H9 (cell line): ENCODE measurements around the gene ATP6AP1. TPM values are rescaled to one million over a fixed set of nuclear protein-coding genes. Genes with fewer than 3 reads are reported as not detected.
"Not testable (repeated sequence)": the region's sequence is repeated elsewhere in the genome, so short reads cannot be mapped to it uniquely, and the experiment has no call there.

ENCODE experiments used
- DNase-seq: peaks from one replicate; pipeline ENCODE4 v3.0.0-alpha.2; 2017
- H2AFZ ChIP-seq: one replicate; pipeline ENCODE4 v1.6.1; 2013; ENCODE audit warnings: mild to moderate bottlenecking, low read length, control low read depth, moderate library complexity
- H2AK5ac ChIP-seq: 2 replicates; pipeline ENCODE4 v1.6.1; 2013; ENCODE audit warnings: low read length, control low read depth, mixed read lengths; ENCODE audit not compliant: insufficient read length
- H2BK120ac ChIP-seq: one replicate; pipeline ENCODE4 v1.6.1; 2013; ENCODE audit warnings: low read depth, mild to moderate bottlenecking, low read length, control low read depth, inconsistent platforms; ENCODE audit not compliant: poor library complexity, severe bottlenecking
- H2BK12ac ChIP-seq: 2 replicates; pipeline ENCODE4 v1.6.1; 2013; ENCODE audit warnings: low read length, control low read depth, mixed read lengths, low read depth; ENCODE audit not compliant: insufficient read length
- H2BK15ac ChIP-seq: 2 replicates; pipeline ENCODE4 v1.6.1; 2013; ENCODE audit warnings: low read depth, low read length, control low read depth
- H2BK20ac ChIP-seq: one replicate; pipeline ENCODE4 v1.6.1; 2013; ENCODE audit warnings: low read depth, mild to moderate bottlenecking, low read length, control low read depth, inconsistent platforms; ENCODE audit not compliant: poor library complexity, severe bottlenecking
- H2BK5ac ChIP-seq: 2 replicates; pipeline ENCODE4 v1.6.1; 2013; ENCODE audit warnings: low read length, control low read depth, mixed read lengths; ENCODE audit not compliant: insufficient read length
- H3K14ac ChIP-seq: 2 replicates; pipeline ENCODE4 v1.6.1; 2013; ENCODE audit warnings: low read length, control low read depth; ENCODE audit not compliant: insufficient read depth
- H3K18ac ChIP-seq: 2 replicates; pipeline ENCODE4 v1.6.1; 2013; ENCODE audit warnings: low read depth, mild to moderate bottlenecking, mixed read lengths, low read length, control low read depth; ENCODE audit not compliant: insufficient read length
- H3K23ac ChIP-seq: 2 replicates; pipeline ENCODE4 v1.6.1; 2013; ENCODE audit warnings: low read length, control low read depth, mixed read lengths, low read depth; ENCODE audit not compliant: insufficient read length
- H3K23me2 ChIP-seq: 2 replicates; pipeline ENCODE4 v1.6.1; 2013; ENCODE audit warnings: low read depth, mild to moderate bottlenecking, mixed read lengths, low read length, control low read depth; ENCODE audit not compliant: insufficient read length, poor library complexity, severe bottlenecking
- H3K27ac ChIP-seq: 2 replicates; pipeline ENCODE4 v1.5.1; 2013; ENCODE audit warnings: low read length, control low read depth, mixed read lengths, low read depth; ENCODE audit not compliant: insufficient read length
- H3K27me3 ChIP-seq: 2 replicates; pipeline ENCODE4 v1.6.1; 2013; ENCODE audit warnings: low read length, control low read depth, inconsistent platforms; ENCODE audit not compliant: insufficient read depth
- H3K4ac ChIP-seq: 2 replicates; pipeline ENCODE4 v1.6.1; 2013; ENCODE audit warnings: low read depth, mild to moderate bottlenecking, control low read depth, inconsistent platforms, low read length, moderate library complexity
- H3K4me1 ChIP-seq: 2 replicates; pipeline ENCODE4 v1.6.1; 2013; ENCODE audit warnings: low read length, control low read depth, inconsistent platforms; ENCODE audit not compliant: insufficient read depth
- H3K4me2 ChIP-seq: 2 replicates; pipeline ENCODE4 v1.6.1; 2013; ENCODE audit warnings: low read length, control low read depth, mixed read lengths; ENCODE audit not compliant: insufficient read length, insufficient read depth
- H3K56ac ChIP-seq: 2 replicates; pipeline ENCODE4 v1.6.1; 2013; ENCODE audit warnings: low read depth, mild to moderate bottlenecking, mixed read lengths, low read length, control low read depth; ENCODE audit not compliant: insufficient read length
- H3K79me1 ChIP-seq: 2 replicates; pipeline ENCODE4 v1.6.1; 2013; ENCODE audit warnings: low read depth, mild to moderate bottlenecking, moderate library complexity, low read length, control low read depth, inconsistent platforms; ENCODE audit not compliant: insufficient read depth, poor library complexity, severe bottlenecking
- H3K79me2 ChIP-seq: 2 replicates; pipeline ENCODE4 v1.6.1; 2013; ENCODE audit warnings: low read length, control low read depth, inconsistent platforms; ENCODE audit not compliant: insufficient read depth
- H3K9ac ChIP-seq: 2 replicates; pipeline ENCODE4 v1.6.1; 2013; ENCODE audit warnings: low read length, control low read depth, mixed read lengths; ENCODE audit not compliant: insufficient read length; ENCODE audit errors: extremely low read depth
- H3K9me3 ChIP-seq: one replicate; pipeline ENCODE4 v1.6.1; 2013; ENCODE audit warnings: low read depth, low read length, inconsistent platforms; ENCODE audit not compliant: control insufficient read depth
- H3T11ph ChIP-seq: one replicate; pipeline ENCODE4 v1.6.1; 2013; ENCODE audit warnings: mild to moderate bottlenecking, low read length, control low read depth, inconsistent platforms
- H4K20me1 ChIP-seq: one replicate; pipeline ENCODE4 v1.6.1; 2013; ENCODE audit not compliant: control insufficient read depth, insufficient read length, insufficient read depth
- H4K5ac ChIP-seq: 2 replicates; pipeline ENCODE4 v1.6.1; 2013; ENCODE audit warnings: low read depth, mild to moderate bottlenecking, mixed read lengths, low read length, control low read depth; ENCODE audit not compliant: insufficient read length
- H4K8ac ChIP-seq: replicated peaks from 2 replicates; pipeline ENCODE4 v1.6.1; 2013; ENCODE audit warnings: low read length, control low read depth, mixed read lengths, low read depth; ENCODE audit not compliant: insufficient read length
- H4K91ac ChIP-seq: 2 replicates; pipeline ENCODE4 v1.6.1; 2013; ENCODE audit warnings: low read depth, mild to moderate bottlenecking, moderate library complexity, mixed read lengths, low read length, control low read depth; ENCODE audit not compliant: insufficient read length
- H3K27ac Mint-ChIP-seq, 3 experiments: 2 replicates in 2 of 3; 3 replicates in 1 of 3; pipeline ENCODE4 v1.8.0; 2020 to 2021; ENCODE audit warnings: mixed read lengths in 3 of 3, mild to moderate bottlenecking in 1 of 3, moderate library complexity in 1 of 3
- H3K27me3 Mint-ChIP-seq: 2 replicates; pipeline ENCODE4 v1.8.0; 2021; ENCODE audit warnings: low read depth, mild to moderate bottlenecking, moderate library complexity, mixed read lengths
- H3K36me3 Mint-ChIP-seq, 3 experiments: 2 replicates in 2 of 3; 3 replicates in 1 of 3; pipeline ENCODE4 v1.8.0; 2020 to 2021; ENCODE audit warnings: low read depth in 3 of 3, mixed read lengths in 3 of 3; ENCODE audit not compliant: insufficient read depth in 1 of 3
- H3K4me1 Mint-ChIP-seq, 2 experiments: 2 replicates each; pipeline ENCODE4 v1.8.0; 2020; ENCODE audit warnings: mixed read lengths in 2 of 2
- H3K4me3 Mint-ChIP-seq, 2 experiments: 2 replicates in 1 of 2; 3 replicates in 1 of 2; pipeline ENCODE4 v1.8.0; 2020 to 2021; ENCODE audit warnings: mild to moderate bottlenecking in 2 of 2, mixed read lengths in 2 of 2, moderate library complexity in 1 of 2
- H3K9me3 Mint-ChIP-seq, 2 experiments: 2 replicates in 1 of 2; 3 replicates in 1 of 2; pipeline ENCODE4 v1.8.0; 2020; ENCODE audit warnings: mild to moderate bottlenecking in 2 of 2, mixed read lengths in 2 of 2, moderate library complexity in 1 of 2
- WGBS: extraction: QIAGEN DNeasy Blood & Tissue Kit; methylation state at CpG from one replicate; pipeline ENCODE4 v1.1.7; 2013; ENCODE audit warnings: missing lambda C conversion rate, low lambda C conversion rate, mixed read lengths; ENCODE audit not compliant: insufficient read length; ENCODE audit errors: extremely low coverage; 5-methylcytosine and 5-hydroxymethylcytosine counted together
- total RNA-seq: library from RNA; stranded (reverse); gene quantifications from 2 replicates; pipeline ENCODE4 v1.2.1, GENCODE V29; 2021

The ATP6AP1 gene
- total RNA-seq, 1 experiment from 2014 or later: 45.6 TPM

- not testable (repeated sequence) for H3K27me3 Mint-ChIP-seq, H4K8ac ChIP-seq, H3K18ac ChIP-seq, H3K4ac ChIP-seq, H3K23ac ChIP-seq, H2BK12ac ChIP-seq, H3K4me1 ChIP-seq, H2BK15ac ChIP-seq, H3K4me3 Mint-ChIP-seq, H3K79me1 ChIP-seq, H2AK5ac ChIP-seq, H3K23me2 ChIP-seq, H3K27ac ChIP-seq, DNase-seq, H3K14ac ChIP-seq, H3K27me3 ChIP-seq, H2AFZ ChIP-seq, H2BK20ac ChIP-seq, H4K5ac ChIP-seq, H3K9ac ChIP-seq, H4K20me1 ChIP-seq, H3K4me1 Mint-ChIP-seq, H3K79me2 ChIP-seq, H4K91ac ChIP-seq, H3K56ac ChIP-seq, H2BK5ac ChIP-seq, H2BK120ac ChIP-seq, H3T11ph ChIP-seq, H3K9me3 ChIP-seq, H3K9me3 Mint-ChIP-seq, H3K4me2 ChIP-seq, H3K27ac Mint-ChIP-seq, H3K36me3 Mint-ChIP-seq
- whole genome bisulfite sequencing: no CpG with 5 or more reads among the region's 16 CpGs
These were observed 39.8 kb upstream of the ATP6AP1 start for GRCh38 chrX:154388649-154389048.

- not testable (repeated sequence) for H2BK15ac ChIP-seq, H4K5ac ChIP-seq, H3K36me3 Mint-ChIP-seq, H3K27me3 ChIP-seq, H3K4me1 Mint-ChIP-seq, H2AK5ac ChIP-seq, H3K79me1 ChIP-seq, H3K23ac ChIP-seq, H3K4me3 Mint-ChIP-seq, H3K4me1 ChIP-seq, H3K4ac ChIP-seq, H2BK12ac ChIP-seq, H3K23me2 ChIP-seq, H3K9me3 ChIP-seq, H2BK5ac ChIP-seq, H3K14ac ChIP-seq, H3K79me2 ChIP-seq, H2BK20ac ChIP-seq, H3K9ac ChIP-seq, H2BK120ac ChIP-seq, H3K27me3 Mint-ChIP-seq, H3K4me2 ChIP-seq, H4K91ac ChIP-seq, H3T11ph ChIP-seq, H3K56ac ChIP-seq, DNase-seq, H3K27ac Mint-ChIP-seq, H4K20me1 ChIP-seq, H3K18ac ChIP-seq, H3K9me3 Mint-ChIP-seq, H3K27ac ChIP-seq, H4K8ac ChIP-seq, H2AFZ ChIP-seq
- WGBS: no CpG with 5 or more reads among the region's 121 CpGs
These were observed 38.4 kb upstream of the ATP6AP1 start for GRCh38 chrX:154389812-154390747.
